HEK293T (cell line): ENCODE results near the gene SHANK2.

Experiments used
- CTCF ChIA-PET: fragments of 350-600 bp; formaldehyde crosslinking; extraction: SDS; loops from one replicate; lab custom pipeline; 2021; ENCODE audit warnings: antibody characterized with exemption, inconsistent platforms; lab: Yijun Ruan, JAX
- POLR2A ChIA-PET: fragments of 350-600 bp; formaldehyde crosslinking; extraction: SDS; loops from one replicate; lab custom pipeline; 2020; ENCODE audit warnings: antibody characterized with exemption, inconsistent platforms; lab: Yijun Ruan, JAX
- DNase-seq: peaks from one replicate; pipeline ENCODE4 v3.0.0; 2012; ENCODE audit warnings: mixed read lengths; ENCODE audit errors: extremely low spot score
- ARNT ChIP-seq: fragments of 450-650 bp; IDR thresholded peaks from 2 replicates; pipeline ENCODE4 v1.6.1; 2017; ENCODE audit warnings: mild to moderate bottlenecking
- BHLHE40 ChIP-seq: fragments of 450-650 bp; IDR thresholded peaks from 2 replicates; pipeline ENCODE4 v1.6.1; 2016; ENCODE audit warnings: mild to moderate bottlenecking, moderate library complexity, borderline replicate concordance
- CTBP1 ChIP-seq: fragments of 450-650 bp; IDR thresholded peaks from 2 replicates; pipeline ENCODE4 v1.6.1; 2016; ENCODE audit warnings: borderline replicate concordance
- ELF4 ChIP-seq: fragments of 450-650 bp; IDR thresholded peaks from 2 replicates; pipeline ENCODE4 v1.6.1; 2017; ENCODE audit warnings: antibody characterized with exemption
- FOXA1 ChIP-seq: fragments of 450-650 bp; IDR thresholded peaks from 2 replicates; pipeline ENCODE4 v1.6.1; 2016; ENCODE audit warnings: mild to moderate bottlenecking
- FOXK2 ChIP-seq: fragments of 450-650 bp; IDR thresholded peaks from 2 replicates; pipeline ENCODE4 v1.6.1; 2016; ENCODE audit warnings: mild to moderate bottlenecking
- FOXM1 ChIP-seq: fragments of 450-650 bp; IDR thresholded peaks from 2 replicates; pipeline ENCODE4 v1.6.1; 2017; ENCODE audit warnings: mild to moderate bottlenecking, borderline replicate concordance
- HDGF ChIP-seq: fragments of 450-650 bp; IDR thresholded peaks from 2 replicates; pipeline ENCODE4 v1.6.1; 2017; ENCODE audit warnings: antibody characterized with exemption, borderline replicate concordance
- L3MBTL2 ChIP-seq: fragments of 450-650 bp; conservative IDR thresholded peaks from 2 replicates; pipeline ENCODE4 v1.6.1; 2016; ENCODE audit warnings: mild to moderate bottlenecking
- LEF1 ChIP-seq: fragments of 450-650 bp; IDR thresholded peaks from 2 replicates; pipeline ENCODE4 v1.6.1; 2017; ENCODE audit warnings: mild to moderate bottlenecking, borderline replicate concordance
- NFRKB ChIP-seq: fragments of 450-650 bp; IDR thresholded peaks from 2 replicates; pipeline ENCODE4 v1.6.1; 2016; ENCODE audit warnings: mild to moderate bottlenecking, moderate library complexity
- PKNOX1 ChIP-seq: fragments of 450-650 bp; IDR thresholded peaks from 2 replicates; pipeline ENCODE4 v1.6.1; 2016
- SP1 ChIP-seq: fragments of 450-650 bp; IDR thresholded peaks from 2 replicates; pipeline ENCODE4 v1.6.1; 2017
- SUZ12 ChIP-seq: fragments of 450-650 bp; IDR thresholded peaks from 2 replicates; pipeline ENCODE4 v1.6.1; 2016; ENCODE audit warnings: mild to moderate bottlenecking
- TARDBP ChIP-seq: fragments of 450-650 bp; IDR thresholded peaks from 2 replicates; pipeline ENCODE4 v1.6.1; 2016
- ZNF384 ChIP-seq: fragments of 450-650 bp; IDR thresholded peaks from 2 replicates; pipeline ENCODE4 v1.6.1; 2016

The SHANK2 gene

GRCh38 chr11:71221201-71221600, 31.2 kb downstream of the SHANK2 start:
- ChIA-PET CTCF (no interaction called here), POLR2A (no interaction called here)
- DNase-seq, result no peak
- no peak for TF ChIP-seq L3MBTL2
- no peak for TF ChIP-seq NFRKB
- no peak for TF ChIP-seq ARNT
- TF ChIP-seq SP1, result no peak
- TF ChIP-seq BHLHE40, result no peak
- TF ChIP-seq FOXK2, result no peak

- ChIA-PET CTCF (no interaction called here), POLR2A (no interaction called here)
These were observed 33.4 kb downstream of the SHANK2 start for GRCh38 chr11:71218789-71219499.

GRCh38 chr11:71215425-71215965, 36.9 kb downstream of the SHANK2 start:
- TF ChIP-seq LEF1, result no peak
- TF ChIP-seq HDGF, result no peak
- TF ChIP-seq SP1, result no peak
- TF ChIP-seq PKNOX1, result no peak
- no peak for TF ChIP-seq ELF4
- TF ChIP-seq BHLHE40, result no peak
- TF ChIP-seq FOXM1, result no peak
- no peak for TF ChIP-seq CTBP1
- TF ChIP-seq NFRKB, result no peak
- no peak for TF ChIP-seq FOXK2
- CTCF ChIA-PET, result no interaction called here
- POLR2A ChIA-PET, result no interaction called here

More at GRCh38 chr11:71218789-71219499, 33.4 kb downstream of the SHANK2 start:
- TF ChIP-seq ARNT (no peak), CTBP1 (no peak), SP1 (no peak), PKNOX1 (no peak), FOXK2 (no peak), HDGF (no peak), FOXM1 (no peak), TARDBP (no peak), LEF1 (no peak), SUZ12 (no peak), ZNF384 (no peak), FOXA1 (no peak), NFRKB (no peak), L3MBTL2 (no peak), ELF4 (no peak), BHLHE40 (no peak)
- DNase-seq, result no peak

GRCh38 chr11:71214553-71215424, 37.6 kb downstream of the SHANK2 start:
- no peak for DNase-seq
- CTCF ChIA-PET, result no interaction called here
- POLR2A ChIA-PET, result no interaction called here
- TF ChIP-seq SP1 (no peak), L3MBTL2 (no peak), CTBP1 (no peak), SUZ12 (no peak), TARDBP (no peak), ARNT (no peak)

More at GRCh38 chr11:71215425-71215965, 36.9 kb downstream of the SHANK2 start:
- DNase-seq, result no peak

GRCh38 chr11:71213696-71214552, 38.5 kb downstream of the SHANK2 start:
- ChIA-PET POLR2A (no interaction called here), CTCF (no interaction called here)
- no peak for TF ChIP-seq PKNOX1
- no peak for TF ChIP-seq SP1
- no peak for TF ChIP-seq LEF1
- no peak for TF ChIP-seq ZNF384
- TF ChIP-seq NFRKB, result no peak
- no peak for TF ChIP-seq HDGF
- TF ChIP-seq CTBP1, result no peak
- TF ChIP-seq FOXK2, result no peak
- no peak for TF ChIP-seq BHLHE40
- no peak for TF ChIP-seq SUZ12
- TF ChIP-seq L3MBTL2, result no peak
- no peak for TF ChIP-seq ELF4
- no peak for TF ChIP-seq ARNT
- TF ChIP-seq FOXA1, result no peak
- no peak for TF ChIP-seq TARDBP
- no peak for TF ChIP-seq FOXM1
- DNase-seq, result no peak
